Measurements from ENCODE around the gene RBBP8.

Gene RBBP8

DNA sequence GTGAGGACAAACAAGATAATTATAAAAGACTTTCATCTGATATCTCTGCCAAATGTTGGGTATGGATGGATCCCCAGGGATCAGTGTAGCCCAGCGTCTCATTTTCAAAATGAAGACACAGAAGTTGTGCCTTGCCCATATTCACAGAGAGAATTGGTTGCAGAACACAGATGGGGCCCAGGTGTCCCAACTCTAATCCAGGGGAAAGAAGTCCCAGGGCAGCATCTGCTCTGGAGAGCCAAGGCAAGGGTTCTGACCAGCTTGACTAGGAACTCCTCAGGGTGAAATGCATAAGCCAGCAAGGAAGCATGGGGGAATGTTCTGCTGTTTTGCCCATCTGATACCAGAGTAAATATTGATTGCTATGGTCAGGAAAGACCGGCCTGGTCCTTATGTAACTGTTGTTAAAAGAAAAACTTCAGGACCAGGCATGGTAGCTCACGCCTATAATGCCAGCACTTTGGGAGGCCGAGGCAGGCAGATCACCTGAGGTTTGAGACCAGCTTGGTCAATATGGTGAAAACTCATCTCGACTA lies 133.4 kb downstream of the RBBP8 start:
- DNase-seq = no peak

DNA sequence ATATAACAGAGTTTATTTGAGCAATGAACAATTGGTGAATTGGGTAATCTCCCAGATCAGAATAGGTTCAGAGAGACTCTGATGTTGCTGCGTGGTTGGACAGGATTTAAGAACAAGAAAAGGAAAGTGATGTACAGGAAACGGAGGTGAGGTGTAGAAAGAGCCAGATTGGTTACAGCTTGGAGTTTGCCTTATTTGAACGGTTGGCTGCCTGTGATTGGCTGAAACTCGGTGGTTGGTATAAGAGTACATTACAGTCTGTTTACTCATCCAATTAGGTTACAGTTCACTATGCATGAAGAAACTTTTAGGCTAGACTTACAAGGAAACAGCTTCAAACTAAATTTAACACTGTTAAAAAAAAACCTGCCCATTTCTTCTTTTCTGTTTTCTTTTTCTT lies 134.1 kb downstream of the RBBP8 start:
- no peak for DNase-seq

DNA sequence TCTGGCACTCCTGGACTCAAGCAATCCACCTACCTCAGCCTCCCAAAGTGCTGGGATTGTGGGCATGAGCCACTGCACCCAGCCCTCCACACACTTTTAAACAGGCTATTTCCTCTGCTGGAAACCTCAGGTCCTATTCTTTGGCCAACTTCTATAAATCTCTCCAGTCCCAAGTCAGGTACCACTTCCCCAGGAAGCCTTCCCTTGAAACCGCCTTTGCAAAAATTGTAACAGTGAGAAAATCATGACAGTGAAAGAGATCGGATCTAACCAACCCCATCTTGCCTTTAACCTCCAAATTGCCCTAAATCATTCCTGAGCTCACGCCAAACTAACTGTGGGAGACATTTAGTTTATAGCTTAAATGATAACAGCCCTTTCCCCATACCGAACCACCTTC lies 134.9 kb downstream of the RBBP8 start:
- DNase-seq = no peak

DNA sequence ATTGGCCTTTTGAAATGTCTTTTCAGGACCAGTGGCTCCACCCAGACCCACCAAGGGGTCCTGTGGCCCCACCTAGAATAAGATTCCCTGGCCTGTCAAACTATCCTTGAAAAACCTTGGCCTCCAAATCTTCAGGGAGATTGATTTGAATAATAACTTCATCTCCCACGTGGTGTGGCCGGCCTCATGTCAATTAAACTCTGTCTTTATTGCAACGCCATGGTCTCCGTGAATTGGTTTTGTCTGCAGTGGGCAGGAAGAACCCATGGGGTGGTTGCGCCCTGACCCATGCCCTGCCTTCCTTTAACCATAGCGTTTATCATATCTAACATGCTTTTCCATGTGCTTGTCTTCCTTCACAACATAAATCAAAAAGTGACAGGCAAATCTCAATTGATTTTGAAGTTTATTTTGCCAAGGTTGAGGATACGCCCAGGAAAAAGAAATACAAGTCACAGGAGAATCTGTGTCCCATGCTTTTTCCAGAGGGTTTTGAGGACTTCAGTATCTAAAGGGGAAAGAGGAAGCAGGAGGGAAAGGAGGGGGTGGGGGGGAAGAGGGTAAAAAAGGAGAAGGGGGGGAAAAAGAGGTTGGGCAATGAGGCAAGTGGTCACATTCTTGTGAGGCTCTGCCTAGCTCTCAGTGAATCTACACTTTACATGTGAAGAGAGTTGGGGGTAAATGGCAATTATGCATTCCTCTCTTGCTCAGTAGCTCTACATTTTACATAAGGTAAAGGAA lies 135.6 kb downstream of the RBBP8 start:
- no peak for DNase-seq

DNA sequence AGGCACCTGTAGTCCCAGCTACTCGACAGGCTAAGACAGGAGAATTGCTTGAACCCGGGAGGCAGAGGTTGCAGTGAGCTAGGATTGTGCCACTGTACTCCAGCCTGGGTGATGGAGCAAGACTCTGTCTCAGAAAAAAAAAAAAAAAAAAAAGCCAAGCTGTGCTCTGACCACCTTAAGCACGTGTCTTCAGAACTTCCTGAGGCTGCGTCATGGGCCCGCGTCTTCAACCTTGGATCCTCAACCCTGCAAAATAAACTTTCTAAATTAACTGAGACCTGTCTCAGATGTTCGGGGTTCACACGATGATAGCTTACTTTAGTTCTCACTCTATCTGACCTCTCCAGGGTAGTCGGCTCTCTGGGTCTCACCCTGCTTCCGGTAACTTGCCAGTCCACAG lies 136.4 kb downstream of the RBBP8 start:
- peak; percentile 21 for DNase-seq

DNA sequence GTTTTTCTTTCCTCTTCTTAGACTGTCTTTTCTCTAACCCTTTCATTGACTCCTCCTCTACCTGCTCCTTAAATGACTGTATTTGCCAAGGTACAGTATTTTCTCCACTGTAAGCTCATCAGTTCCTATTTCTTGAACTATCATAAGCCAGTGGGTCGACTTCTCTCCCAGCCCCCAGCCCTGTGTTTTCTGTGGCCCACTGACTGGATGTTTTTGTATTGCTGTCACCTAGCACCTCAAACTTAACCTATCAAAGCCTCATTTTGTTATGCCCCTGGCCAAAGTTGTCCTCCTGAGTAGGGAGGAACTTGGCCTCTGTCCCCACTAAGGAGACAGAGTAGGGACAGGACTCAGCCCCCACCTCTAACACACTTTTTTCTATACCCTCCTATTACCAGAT lies 136.8 kb downstream of the RBBP8 start:
- no peak for DNase-seq

DNA sequence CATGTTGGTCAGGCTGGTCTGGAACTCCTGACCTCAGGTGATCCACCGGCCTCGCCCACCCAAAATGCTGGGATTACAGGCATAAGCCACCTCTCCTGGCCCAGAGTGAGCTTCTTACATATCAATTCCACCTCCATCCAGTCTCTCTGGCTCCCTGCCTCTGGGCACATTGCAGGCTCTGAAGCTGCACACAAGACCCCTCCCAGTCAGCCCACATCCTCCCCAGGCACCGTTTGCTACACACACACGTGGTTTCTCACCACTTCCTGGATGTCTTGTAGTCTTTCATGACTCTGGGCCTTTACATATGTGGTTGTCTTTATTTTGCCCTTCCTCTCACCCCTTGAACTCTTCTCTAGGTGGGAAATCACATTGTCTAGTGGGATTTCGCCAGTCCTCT lies 138.2 kb downstream of the RBBP8 start:
- DNase-seq = peak; percentile 73

DNA sequence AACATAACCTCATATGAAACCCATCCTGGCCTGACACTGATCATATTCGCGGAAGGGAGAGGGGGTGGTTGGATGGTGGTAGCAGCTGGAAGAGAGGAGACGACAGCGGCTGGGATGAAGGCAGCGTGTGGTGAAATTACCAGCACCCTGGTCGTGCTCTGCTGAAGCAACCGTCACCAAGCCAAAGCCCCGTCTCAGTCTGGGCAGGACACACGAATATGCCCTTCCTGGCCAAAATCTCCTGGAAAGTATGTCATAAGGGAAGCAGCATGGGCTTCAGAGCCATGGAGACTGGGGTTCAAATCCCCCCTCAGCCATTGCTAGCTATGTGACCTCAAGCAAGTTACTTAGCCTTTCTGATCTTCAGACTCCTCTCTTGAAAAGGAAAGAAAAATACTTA lies 139.0 kb downstream of the RBBP8 start:
- DNase-seq = no peak

DNA sequence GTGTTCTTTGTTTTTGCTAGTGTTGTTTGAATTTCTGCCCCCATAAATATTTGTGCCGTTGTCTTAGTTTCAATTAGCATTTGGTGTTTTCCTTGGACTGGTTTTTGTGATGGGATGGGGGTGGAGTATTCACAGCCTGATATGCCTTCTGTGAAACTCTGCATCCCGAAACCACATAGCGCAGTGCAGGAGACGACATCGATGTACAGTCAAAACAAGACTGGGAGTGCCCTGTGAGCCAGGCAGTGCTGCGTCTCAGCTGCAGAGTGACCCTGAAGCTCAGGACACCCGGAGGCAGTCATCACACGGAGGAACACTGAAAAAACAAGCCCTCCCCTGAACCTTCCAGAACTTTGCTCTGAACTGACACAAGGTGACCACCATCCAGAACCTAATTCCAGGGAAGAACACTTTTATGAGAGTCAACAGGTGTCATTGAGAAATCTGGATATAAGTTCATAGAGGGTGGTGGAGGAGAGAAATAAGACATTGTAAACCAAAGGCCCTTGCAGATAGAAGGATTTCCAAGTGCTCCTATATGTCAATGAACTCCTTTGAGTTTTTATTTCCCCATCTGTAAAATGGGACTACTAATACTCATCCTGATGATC lies 141.0 kb downstream of the RBBP8 start:
- no peak for DNase-seq
